Colon (tissue), 2 donors: Measurements from ENCODE around the gene CLSTN2.
"Not testable (repeated sequence)": the region's sequence is repeated elsewhere in the genome, so short reads cannot be mapped to it uniquely, and the experiment has no call there.

Experiments used
- FAIRE-seq: peaks from 2 replicates; lab custom pipeline; 2012; peaks lifted over from hg19 to GRCh38; lab: Jason Lieb, UNC
- donor health status: control.
- donor health status: control.

CLSTN2 gene

DNA sequence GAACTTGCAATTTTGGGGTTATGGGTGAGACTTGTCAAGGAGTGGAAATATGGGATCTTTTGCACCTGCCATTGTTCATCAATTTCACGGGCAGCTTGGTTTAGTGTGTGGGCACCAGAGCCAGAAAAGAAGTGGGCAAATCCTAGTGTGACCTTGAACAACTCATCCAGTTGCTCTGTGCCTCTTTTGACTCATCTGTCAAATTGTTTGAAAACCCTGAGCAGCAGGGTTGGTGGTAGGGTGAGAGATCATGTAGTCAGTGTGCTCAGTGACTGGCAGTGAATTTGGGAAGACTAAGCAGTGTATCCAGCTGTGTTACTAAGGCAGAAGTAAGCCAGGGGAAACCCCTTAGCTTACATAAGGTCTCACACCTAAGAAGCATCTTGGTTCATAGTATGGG is 449.9 kb downstream of the CLSTN2 start:
- no peak for FAIRE-seq

GRCh38 chr3:140386357-140387100 is 451.5 kb downstream of the CLSTN2 start:
- no peak for FAIRE-seq

- no peak for FAIRE-seq
Measured at GRCh38 chr3:140387244-140387643, 452.3 kb downstream of the CLSTN2 start.

GRCh38 chr3:140388202-140388922 is 453.4 kb downstream of the CLSTN2 start:
- FAIRE-seq: no peak

- FAIRE-seq: no peak
Measured at GRCh38 chr3:140391061-140391460, 456.1 kb downstream of the CLSTN2 start.

GRCh38 chr3:140394488-140395133 is 459.6 kb downstream of the CLSTN2 start:
- no peak for FAIRE-seq

GRCh38 chr3:140395134-140396075 is 460.4 kb downstream of the CLSTN2 start:
- FAIRE-seq: no peak

GRCh38 chr3:140396110-140396509 is 461.1 kb downstream of the CLSTN2 start:
- FAIRE-seq: no peak

- no peak for FAIRE-seq
Measured at GRCh38 chr3:140397847-140398246, 462.9 kb downstream of the CLSTN2 start.

DNA sequence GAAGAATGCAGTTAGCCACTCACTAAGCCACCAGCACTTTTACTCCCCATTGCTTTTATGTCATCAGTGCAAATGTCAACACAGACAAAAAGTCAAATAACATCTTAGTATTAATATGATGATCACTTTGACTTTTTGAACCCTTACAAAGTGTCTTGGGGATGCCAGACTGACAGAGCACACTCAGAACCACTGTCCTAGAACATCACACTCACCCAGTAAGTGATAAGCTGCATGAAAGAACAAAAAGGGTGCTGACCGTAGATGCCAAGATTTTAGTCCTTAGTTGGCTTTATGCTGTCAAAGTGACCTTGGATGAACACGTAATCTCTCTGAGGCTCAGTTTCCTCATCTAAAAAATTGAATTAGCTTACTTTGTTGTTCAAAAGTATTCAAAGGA is 463.4 kb downstream of the CLSTN2 start:
- FAIRE-seq: no peak

DNA sequence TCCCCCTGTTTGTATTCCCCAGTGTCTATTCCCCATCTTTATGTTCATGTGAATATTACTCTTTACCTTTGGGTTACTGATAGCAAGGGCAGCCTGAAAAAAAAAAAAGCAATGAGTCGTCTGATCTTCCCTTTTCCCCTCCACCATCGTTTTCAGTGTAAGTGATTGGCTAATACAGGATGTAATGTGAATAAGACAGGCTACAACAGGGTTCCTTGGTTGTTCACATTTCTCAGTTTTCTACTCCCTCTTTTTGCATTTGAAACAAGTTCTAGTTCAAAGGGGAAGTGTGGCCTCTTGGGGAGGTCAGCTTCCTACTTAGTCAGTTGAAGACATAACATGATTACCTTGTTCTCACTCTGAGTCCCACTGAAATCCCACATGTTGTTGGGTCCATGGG is 464.9 kb downstream of the CLSTN2 start:
- FAIRE-seq: no peak

- no peak for FAIRE-seq
Measured at GRCh38 chr3:140403079-140403478, 468.1 kb downstream of the CLSTN2 start.

- no peak for FAIRE-seq
Measured at GRCh38 chr3:140403608-140404007, 468.6 kb downstream of the CLSTN2 start.

DNA sequence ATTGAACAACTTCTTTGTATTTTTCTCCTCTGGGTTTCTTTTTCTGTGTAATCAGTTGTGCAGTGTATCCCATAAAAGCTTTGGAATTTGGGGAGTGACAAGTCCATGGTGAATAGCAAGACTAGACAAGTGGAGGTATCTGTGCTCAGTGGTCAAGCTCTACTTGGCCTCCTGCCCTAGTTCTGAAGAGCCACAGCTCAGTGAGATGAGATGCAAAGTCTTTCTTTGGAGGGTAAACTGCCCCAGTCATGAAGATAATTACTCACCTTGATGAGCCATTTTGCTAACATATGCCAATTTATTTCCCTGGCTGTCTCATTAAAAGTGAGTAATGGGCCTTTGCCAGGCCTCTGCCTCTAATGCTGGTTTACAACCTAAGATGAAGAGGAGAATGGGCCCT is 471.7 kb downstream of the CLSTN2 start:
- no peak for FAIRE-seq

- no peak for FAIRE-seq
Measured at GRCh38 chr3:140408252-140408651, 473.3 kb downstream of the CLSTN2 start.

DNA sequence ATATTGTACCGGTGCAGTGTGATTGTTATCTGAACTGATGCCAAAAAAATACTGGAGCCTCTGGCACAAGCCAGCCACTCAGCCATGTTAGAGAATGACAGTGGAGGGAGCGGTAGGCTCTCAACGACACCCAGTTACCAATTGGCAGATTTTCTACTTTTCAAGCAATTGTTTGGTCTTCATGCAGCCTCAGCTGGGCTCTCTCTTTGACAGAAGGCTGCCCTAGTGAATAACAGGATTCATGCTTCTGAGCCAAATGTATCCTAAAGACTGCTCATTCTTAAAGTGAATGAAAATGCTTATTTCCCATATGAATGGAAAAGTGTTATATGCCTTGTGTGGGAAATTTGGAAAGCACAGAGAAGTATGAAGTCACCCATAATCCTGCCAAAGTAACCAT is 481.7 kb downstream of the CLSTN2 start:
- no peak for FAIRE-seq

- no peak for FAIRE-seq
Measured at GRCh38 chr3:140420621-140421357, 485.8 kb downstream of the CLSTN2 start.

DNA sequence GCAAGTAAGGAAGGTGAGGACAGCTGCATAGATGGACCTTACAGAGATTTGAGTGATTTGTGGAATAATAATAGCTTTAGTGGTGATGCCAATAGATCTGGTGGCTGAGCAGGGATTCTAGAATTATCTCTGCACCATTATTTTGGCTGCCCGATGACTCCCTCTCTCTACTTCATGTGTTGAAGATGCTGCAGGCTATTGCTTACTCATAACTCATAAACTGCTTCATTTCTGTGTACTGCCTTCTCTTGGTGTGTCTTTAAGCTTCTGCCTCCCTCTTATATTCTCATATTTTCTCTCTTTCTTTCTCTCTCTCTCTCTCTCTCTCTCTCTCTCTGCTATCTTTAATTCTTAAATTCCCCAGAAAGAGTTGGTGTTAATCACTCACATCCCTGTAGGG is 486.9 kb downstream of the CLSTN2 start:
- FAIRE-seq: no peak

- no peak for FAIRE-seq
Measured at GRCh38 chr3:140423146-140423545, 488.2 kb downstream of the CLSTN2 start.

GRCh38 chr3:140423574-140423973 is 488.6 kb downstream of the CLSTN2 start:
- not testable (repeated sequence) for FAIRE-seq

- FAIRE-seq: no peak
Measured at GRCh38 chr3:140424211-140424610, 489.2 kb downstream of the CLSTN2 start.
